Tibial artery (tissue), 4 donors: ENCODE data around the gene F10.

Source experiments
- DNase-seq, 2 donors: peaks; one replicate each; pipeline ENCODE4 v3.0.0-alpha.2; 2019
- H3K27ac ChIP-seq, 2 donors: fragments of 200-600 bp; sonication (generic) in 1 of 2; 1 replicate in 1 of 2; 2 replicates in 1 of 2; pipeline ENCODE4 v1.5.1; 2018 to 2019; ENCODE audit warnings: mild to moderate bottlenecking in 1 of 2
- H3K27me3 ChIP-seq, 2 donors: fragments of 200-600 bp; sonication (generic) in 1 of 2; one replicate each; pipeline versions ENCODE4 v1.5.1 to v1.6.0; 2016 to 2019
- H3K36me3 ChIP-seq, 3 donors: fragments of 200-600 bp; sonication (generic) in 2 of 3; one replicate each; pipeline ENCODE4 v1.5.1; 2016 to 2019; ENCODE audit warnings: mild to moderate bottlenecking in 2 of 3
- H3K4me1 ChIP-seq, 4 donors: fragments of 200-600 bp; sonication (generic) in 2 of 4; 1 replicate in 3 of 4; 2 replicates in 1 of 4; pipeline ENCODE4 v1.5.1; 2016 to 2019
- H3K4me3 ChIP-seq, 2 donors: fragments of 200-600 bp; sonication (generic) in 1 of 2; 1 replicate in 1 of 2; 2 replicates in 1 of 2; pipeline ENCODE4 v1.5.1; 2018 to 2019; ENCODE audit warnings: mild to moderate bottlenecking in 2 of 2
- H3K9me3 ChIP-seq, 3 donors: fragments of 200-600 bp; sonication (generic) in 1 of 3; one replicate each; pipeline ENCODE4 v1.5.1; 2016 to 2019
- CTCF ChIP-seq, 2 experiments: fragments of 200-600 bp in 1 of 2; fragments of 450-650 bp in 1 of 2; IDR thresholded peaks; one replicate each; pipeline ENCODE4 v1.5.1; 2017 to 2019; ENCODE audit warnings: antibody characterized with exemption in 2 of 2, mild to moderate bottlenecking in 1 of 2, moderate library complexity in 1 of 2
- intact Hi-C: fragments of 100-400 bp; cut with DNase I; formaldehyde crosslinking; loops from one replicate; pipeline ENCODE4 v1.15.0; 2023; ENCODE audit warnings: low total_unique reads

The F10 gene

GRCh38 chr13:113087923-113088690 is 34.5 kb upstream of the F10 start:
- DNase-seq = no peak
- Histone ChIP-seq H3K27me3 (no peaks in the 10 kb centered on the region), H3K9me3 (no peaks in the 10 kb centered on the region), H3K4me3 (no peak overlapping the region), H3K36me3 (peaks cover 10 to 85% (median 34%) of the 10 kb centered on the region in 3 donors), H3K4me1 (no peaks in the 10 kb centered on the region), H3K27ac (no peak overlapping the region)
- TF ChIP-seq CTCF (IDR thresholded peaks at IDR 0.05) = no peak
- intact Hi-C loops = no loop called here

DNA sequence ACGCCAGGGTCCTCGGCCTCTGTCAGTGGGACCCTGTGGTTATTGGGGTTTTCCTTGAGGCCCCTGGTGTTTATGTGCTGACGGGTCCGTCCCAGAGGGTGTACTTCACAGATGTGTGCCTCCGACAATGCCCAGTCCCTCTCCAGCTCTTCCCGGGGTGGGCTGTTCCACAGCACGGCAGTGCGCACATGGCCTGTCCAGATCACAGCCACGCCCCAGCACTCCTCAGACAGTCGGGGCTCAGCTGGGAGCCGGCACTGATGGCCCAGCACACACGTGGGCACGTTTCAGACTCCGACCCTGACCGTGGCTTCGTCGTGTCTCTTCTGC is 33.9 kb upstream of the F10 start:
- DNase-seq = no peak
- intact Hi-C loops = no loop called here
- H3K27me3 ChIP-seq = no peaks in the 10 kb centered on the region
- no peak overlapping the region for H3K4me3 ChIP-seq
- no peak for TF ChIP-seq CTCF (IDR thresholded peaks at IDR 0.05)
- no peaks in the 10 kb centered on the region for H3K4me1 ChIP-seq
- H3K9me3 ChIP-seq = no peaks in the 10 kb centered on the region
- H3K36me3 ChIP-seq = peaks cover 10 to 83% (median 34%) of the 10 kb centered on the region in 3 donors
- H3K27ac ChIP-seq = no peak overlapping the region

GRCh38 chr13:113089693-113090414 is 32.7 kb upstream of the F10 start:
- no peaks in the 10 kb centered on the region for H3K9me3 ChIP-seq
- H3K36me3 ChIP-seq = peaks cover 10 to 81% (median 28%) of the 10 kb centered on the region in 3 donors
- no peak for DNase-seq
- H3K4me1 ChIP-seq = no peaks in the 10 kb centered on the region
- H3K27ac ChIP-seq = no peak overlapping the region
- TF ChIP-seq CTCF (IDR thresholded peaks at IDR 0.05) = no peak
- no peak overlapping the region for H3K4me3 ChIP-seq
- no peaks in the 10 kb centered on the region for H3K27me3 ChIP-seq
- intact Hi-C loops = no loop called here

- H3K36me3 ChIP-seq = peaks cover 10 to 81% (median 28%) of the 10 kb centered on the region in 3 donors
- H3K27ac ChIP-seq = no peak overlapping the region
- peaks cover 0 to 4% of the 10 kb centered on the region in 2 donors for H3K27me3 ChIP-seq
- no peaks in the 10 kb centered on the region for H3K4me1 ChIP-seq
- no peak for TF ChIP-seq CTCF (IDR thresholded peaks at IDR 0.05)
- no peak overlapping the region for H3K4me3 ChIP-seq
- no peak for DNase-seq
- no peaks in the 10 kb centered on the region for H3K9me3 ChIP-seq
- intact Hi-C loops = no loop called here
These were observed 32.2 kb upstream of the F10 start for GRCh38 chr13:113090415-113090770.

- Histone ChIP-seq H3K27ac (no peak overlapping the region), H3K4me1 (no peaks in the 10 kb centered on the region), H3K9me3 (no peaks in the 10 kb centered on the region), H3K4me3 (no peak overlapping the region), H3K36me3 (peaks cover 10 to 81% (median 28%) of the 10 kb centered on the region in 3 donors), H3K27me3 (peaks cover 0 to 6% of the 10 kb centered on the region in 2 donors)
- TF ChIP-seq CTCF (IDR thresholded peaks at IDR 0.05) = no peak
- DNase-seq = no peak
- intact Hi-C loops = no loop called here
These were observed 31.8 kb upstream of the F10 start for GRCh38 chr13:113090806-113091205.
